ENCODE data around the gene CFAP54. TPM values are rescaled to one million over a fixed set of nuclear protein-coding genes. Genes with fewer than 3 reads are reported as not detected.

CFAP54 gene
- total RNA-seq, 1 experiment from 2014 or later: 0.09 TPM

GRCh38 chr12:96729886-96730285 is 240.5 kb downstream of the CFAP54 start:
- Mint-ChIP-seq H3K4me3 (peak overlapping the region; percentile 68), H3K9me3 (0 out of 2 replicates have a peak, but pooled peaks cover 3% of the 10 kb centered on the region)
- ATAC-seq: no peak

More at GRCh38 chr12:96729886-96730285, 240.5 kb downstream of the CFAP54 start:
- 0 out of 2 replicates have a peak overlapping the region, but pooled peaks have one; percentile 27 for H3K27ac Mint-ChIP-seq
- TF ChIP-seq CREB1 (CRISPR knock-in tag; IDR thresholded peaks at IDR 0.05) (no peak), ZNF423 (CRISPR knock-in tag; IDR thresholded peaks at IDR 0.05) (no peak), MAX (CRISPR knock-in tag; IDR thresholded peaks at IDR 0.05) (no peak), GTF2I (CRISPR knock-in tag; conservative IDR thresholded peaks at IDR 0.05) (no peak), TCF7 (CRISPR knock-in tag; IDR thresholded peaks at IDR 0.05; ENCODE audit: low read depth) (no peak), AR (CRISPR knock-in tag; IDR thresholded peaks at IDR 0.05) (no peak), HMGXB4 (CRISPR knock-in tag; IDR thresholded peaks at IDR 0.05) (no peak), CBFB (CRISPR knock-in tag; IDR thresholded peaks at IDR 0.05; ENCODE audit: low read depth) (no peak), STAT6 (CRISPR knock-in tag; conservative IDR thresholded peaks at IDR 0.05; ENCODE audit: low read depth) (no peak), MLX (CRISPR knock-in tag; IDR thresholded peaks at IDR 0.05) (no peak), CTCF (IDR thresholded peaks at IDR 0.05) (no peak), TEAD4 (CRISPR knock-in tag; IDR thresholded peaks at IDR 0.05) (no peak), ZNF263 (CRISPR knock-in tag; IDR thresholded peaks at IDR 0.05; ENCODE audit: low read depth) (no peak), USF1 (CRISPR knock-in tag; IDR thresholded peaks at IDR 0.05) (no peak), CREM (CRISPR knock-in tag; IDR thresholded peaks at IDR 0.05) (no peak)
- ChIA-PET CTCF (no interaction called here), POLR2A (no interaction called here)
- H3K27me3 Mint-ChIP-seq (ENCODE audit: low read depth): no peaks in the 10 kb centered on the region
- no peaks in the 10 kb centered on the region for H3K36me3 Mint-ChIP-seq
- DNase-seq (ENCODE audit: low spot score): no peak
- peaks cover 16% of the 10 kb centered on the region for H3K4me1 Mint-ChIP-seq
